Fibroblast of lung (primary cell): ENCODE data around the gene FAM98C.

ENCODE experiments used
- CTCF ChIP-seq, 2 donors: IDR thresholded peaks in 1 of 2; conservative IDR thresholded peaks in 1 of 2; 1 replicate in 1 of 2; 2 replicates in 1 of 2; pipeline ENCODE4 v1.5.1; 2011 to 2012; ENCODE audit warnings: low read length in 2 of 2, control low read depth in 1 of 2, inconsistent platforms in 1 of 2, low read depth in 1 of 2, mild to moderate bottlenecking in 1 of 2
- EZH2 ChIP-seq: IDR thresholded peaks from 2 replicates; pipeline ENCODE4 v1.5.1; 2012; ENCODE audit warnings: low read length, control low read depth, mild to moderate bottlenecking; ENCODE audit errors: missing control alignments

GRCh38 chr19:38376576-38376975 is 26.3 kb upstream of the FAM98C start:
- TF ChIP-seq CTCF (conservative IDR thresholded peaks at IDR 0.05 in 1 of 2, IDR thresholded peaks at IDR 0.05 in 1 of 2; ENCODE audit: low read depth in 1 of 2, low read length in 2 of 2) (no peak), EZH2 (no peak)
